CD4-positive, alpha-beta T cell treated with Interleukin-17A for 4 hours (primary cell): ENCODE measurements around the gene DBH.
A peak's percentile ranks its signal among the peaks of the same experiment; 100 is the strongest.
"Not testable (repeated sequence)": the region's sequence is repeated elsewhere in the genome, so short reads cannot be mapped to it uniquely, and the experiment has no call there.

ENCODE experiments used
- DNase-seq: peaks from one replicate; pipeline ENCODE4 v3.0.0-alpha.2; 2020; ENCODE audit warnings: mixed read lengths

DBH gene

DNA sequence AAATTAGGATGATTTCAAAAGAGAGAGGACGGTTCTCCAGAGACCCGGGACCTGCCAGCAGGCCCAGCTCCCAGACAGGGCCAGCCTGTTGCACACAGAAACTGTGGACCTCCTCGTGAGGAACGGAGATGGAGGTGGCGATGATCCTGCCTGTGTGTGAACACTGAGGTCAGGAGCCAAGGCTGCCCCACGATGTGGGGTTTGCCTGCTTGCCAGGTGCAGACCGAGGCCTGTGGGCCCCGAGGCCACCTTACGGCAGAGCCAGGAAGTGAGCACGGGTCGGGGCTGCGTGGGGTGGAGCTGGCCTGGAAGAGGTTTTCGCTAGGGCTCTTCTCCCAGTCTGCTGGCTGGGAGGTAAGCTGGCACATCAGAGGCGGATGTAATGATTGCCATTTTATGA is 31.3 kb upstream of the DBH start:
- DNase-seq: peak; percentile 31

DNA sequence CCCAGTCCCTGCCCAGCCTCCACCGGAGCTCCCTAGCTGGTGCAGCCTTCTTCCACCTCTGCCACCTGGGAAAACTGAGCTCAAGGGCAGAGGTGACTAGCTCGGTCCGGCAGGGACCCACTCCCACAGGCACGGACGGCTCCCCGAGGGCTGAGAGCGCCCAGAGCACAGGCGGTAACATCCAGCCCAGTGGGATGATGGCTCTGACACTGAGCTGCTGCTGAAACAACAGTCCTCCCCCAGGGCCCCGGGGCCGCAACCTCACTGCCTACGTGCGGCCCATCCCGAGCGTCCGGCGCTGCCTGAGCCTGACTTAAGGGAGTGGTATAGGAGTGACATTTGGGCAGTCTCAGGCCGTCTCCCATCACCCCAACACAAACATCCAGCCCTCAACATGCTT is 30.7 kb upstream of the DBH start:
- DNase-seq: no peak

DNA sequence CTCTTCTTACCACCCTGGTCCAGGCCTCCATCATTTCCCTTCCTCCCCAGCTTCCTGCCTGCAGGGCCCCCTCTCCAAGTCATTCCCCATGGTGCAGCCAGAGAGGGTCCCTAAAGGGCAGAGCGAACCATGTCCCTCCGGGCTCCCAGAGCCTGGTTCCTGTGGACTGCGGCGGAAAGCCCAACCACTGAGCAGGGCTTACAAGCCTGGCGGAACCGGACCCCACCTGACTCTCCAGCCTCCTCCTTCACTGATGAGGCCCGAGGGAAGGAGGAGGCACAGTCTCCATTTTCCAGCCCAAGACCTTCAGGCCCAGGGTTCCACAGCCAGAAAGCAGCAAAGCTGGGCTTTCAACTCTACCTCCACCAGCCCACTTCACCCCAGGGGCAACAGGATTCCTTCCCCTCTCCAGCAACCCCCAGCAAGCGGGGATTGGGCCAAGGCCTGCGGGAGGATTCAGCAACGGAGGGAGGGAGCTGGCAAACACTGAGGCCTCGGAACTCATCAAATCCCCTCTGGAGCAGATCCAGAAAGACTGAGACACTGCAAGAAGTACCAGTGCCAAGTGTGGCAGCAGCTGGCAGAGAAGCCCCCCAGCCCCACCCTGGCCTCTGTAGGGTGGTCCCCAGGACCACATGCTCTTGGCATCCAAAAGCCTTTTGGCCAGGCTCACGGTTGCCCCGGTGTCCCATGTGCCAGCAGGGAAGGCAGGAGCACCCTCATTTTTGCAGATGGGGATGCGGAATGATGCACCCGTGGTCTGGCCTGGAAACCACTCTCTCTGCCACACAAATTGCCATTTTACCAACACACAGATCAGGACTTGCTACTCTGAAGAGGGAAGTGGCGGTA is 30.1 kb upstream of the DBH start:
- DNase-seq: no peak

- no peak for DNase-seq
Measured at GRCh38 chr9:133606708-133607025, 29.5 kb upstream of the DBH start.

DNA sequence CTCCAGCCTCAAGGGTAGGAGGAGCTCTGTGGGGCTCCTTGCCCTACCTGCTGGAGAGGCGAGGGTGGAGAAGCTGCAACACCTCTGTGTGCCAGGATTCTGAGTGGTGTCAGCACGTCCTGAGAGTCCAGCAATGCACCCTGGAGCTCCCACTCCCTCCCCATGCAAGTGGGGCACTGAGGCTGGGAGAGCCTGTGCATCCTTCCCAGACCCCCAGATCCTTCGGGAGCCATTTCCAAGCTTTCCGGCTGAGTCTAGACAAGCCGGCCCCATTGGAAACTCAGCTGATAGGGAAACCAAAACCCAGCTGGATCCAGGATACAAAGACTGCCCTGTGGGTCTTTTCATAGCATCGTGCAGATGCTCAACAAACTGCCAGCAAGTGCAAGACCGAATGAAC is 28.8 kb upstream of the DBH start:
- no peak for DNase-seq

GRCh38 chr9:133607976-133608375 is 28.2 kb upstream of the DBH start:
- no peak for DNase-seq

GRCh38 chr9:133608382-133608781 is 27.8 kb upstream of the DBH start:
- DNase-seq: no peak

DNA sequence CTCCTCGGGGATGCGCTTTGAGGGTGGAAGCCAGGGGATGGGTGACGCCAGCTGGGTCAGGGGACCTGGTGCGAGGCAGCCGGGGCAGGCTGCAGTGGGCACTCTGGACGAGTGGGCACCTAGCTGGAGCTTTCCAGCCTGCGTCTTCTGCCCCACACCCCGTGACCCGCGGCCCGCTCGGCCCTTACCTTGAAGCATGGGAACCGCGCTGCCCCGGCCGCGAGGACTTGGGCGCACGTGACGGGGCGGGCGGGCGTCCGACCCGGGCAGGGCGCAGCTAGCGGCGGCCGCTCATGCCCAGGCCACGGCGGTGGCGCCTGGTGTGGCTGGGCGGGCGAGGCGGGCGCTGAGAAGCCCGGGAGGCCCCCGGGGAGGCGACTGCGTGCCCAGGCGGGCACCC is 27.3 kb upstream of the DBH start:
- no peak for DNase-seq

GRCh38 chr9:133609311-133610098 is 26.7 kb upstream of the DBH start, which contains the start of gene FAM163B:
FAM163B (minus strand) TSS chr9:133609389; CDS start chr9:133580223, 29,166 bp downstream.
- DNase-seq: peak; percentile 54

DNA sequence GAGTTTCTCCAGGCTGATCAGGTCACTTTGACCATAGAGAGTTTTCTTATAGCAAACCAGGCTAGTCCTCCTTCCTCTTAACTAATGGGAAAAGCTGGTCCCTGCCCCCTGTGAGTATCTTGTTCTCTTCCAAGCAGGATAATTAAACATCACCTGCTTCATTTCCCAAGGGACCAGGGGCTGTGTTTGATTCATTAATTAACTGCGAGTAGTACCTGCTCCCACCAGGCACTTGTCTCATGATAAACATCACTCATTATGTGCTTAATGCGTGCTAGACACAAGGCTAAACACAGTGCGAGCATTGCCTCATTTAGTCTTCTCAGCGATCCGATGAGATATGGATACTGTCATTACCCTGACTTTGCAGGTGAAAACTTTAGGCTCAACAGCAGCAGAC is 25.3 kb upstream of the DBH start:
- DNase-seq: no peak

- DNase-seq: no peak
Measured at GRCh38 chr9:133612051-133612450, 24.1 kb upstream of the DBH start.

DNA sequence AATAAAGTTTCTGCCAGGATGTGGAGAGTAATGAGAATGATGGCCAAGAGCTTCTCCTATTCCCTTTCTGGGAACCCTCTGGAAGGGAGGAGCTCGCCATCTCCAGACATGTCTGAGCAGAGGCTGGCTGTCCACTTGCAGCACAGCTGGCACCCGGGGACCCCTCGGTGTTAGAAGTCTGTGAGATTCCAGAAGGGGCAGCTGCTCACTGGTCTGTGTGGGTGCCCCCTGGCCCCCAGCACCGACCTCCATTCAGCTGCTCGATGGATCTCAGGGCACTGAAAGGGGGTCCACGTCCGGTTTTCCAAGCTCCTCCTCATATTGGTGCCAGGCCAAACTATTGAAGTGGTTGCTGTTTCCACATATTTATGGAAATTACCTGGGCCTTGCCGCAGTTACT is 23.3 kb upstream of the DBH start:
- no peak for DNase-seq

- no peak for DNase-seq
Measured at GRCh38 chr9:133613432-133613831, 22.7 kb upstream of the DBH start.

GRCh38 chr9:133614056-133614455 is 22.1 kb upstream of the DBH start:
- DNase-seq: no peak

DNA sequence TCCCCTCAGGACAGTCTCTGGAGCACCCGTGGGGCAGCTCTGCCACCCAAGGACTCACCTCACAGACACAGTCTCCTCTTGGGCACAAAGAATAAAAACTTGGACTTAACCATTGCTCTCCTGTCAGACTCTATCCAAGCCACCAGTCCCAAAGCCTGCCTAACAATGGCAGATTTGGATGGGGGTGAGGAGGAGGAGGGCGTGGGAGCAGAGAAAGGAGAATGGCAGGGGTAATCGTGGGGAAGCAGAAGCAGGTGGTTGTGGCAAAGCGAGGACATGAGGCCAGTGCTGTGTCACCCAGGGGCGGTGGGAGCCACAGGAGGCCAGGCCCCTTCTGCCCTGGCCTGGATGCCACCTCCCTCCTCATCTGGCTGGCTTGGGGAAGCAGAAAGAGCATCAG is 21.5 kb upstream of the DBH start:
- no peak for DNase-seq

GRCh38 chr9:133615186-133615585 is 21.0 kb upstream of the DBH start:
- no peak for DNase-seq

- no peak for DNase-seq
Measured at GRCh38 chr9:133615606-133616188, 20.5 kb upstream of the DBH start.

DNA sequence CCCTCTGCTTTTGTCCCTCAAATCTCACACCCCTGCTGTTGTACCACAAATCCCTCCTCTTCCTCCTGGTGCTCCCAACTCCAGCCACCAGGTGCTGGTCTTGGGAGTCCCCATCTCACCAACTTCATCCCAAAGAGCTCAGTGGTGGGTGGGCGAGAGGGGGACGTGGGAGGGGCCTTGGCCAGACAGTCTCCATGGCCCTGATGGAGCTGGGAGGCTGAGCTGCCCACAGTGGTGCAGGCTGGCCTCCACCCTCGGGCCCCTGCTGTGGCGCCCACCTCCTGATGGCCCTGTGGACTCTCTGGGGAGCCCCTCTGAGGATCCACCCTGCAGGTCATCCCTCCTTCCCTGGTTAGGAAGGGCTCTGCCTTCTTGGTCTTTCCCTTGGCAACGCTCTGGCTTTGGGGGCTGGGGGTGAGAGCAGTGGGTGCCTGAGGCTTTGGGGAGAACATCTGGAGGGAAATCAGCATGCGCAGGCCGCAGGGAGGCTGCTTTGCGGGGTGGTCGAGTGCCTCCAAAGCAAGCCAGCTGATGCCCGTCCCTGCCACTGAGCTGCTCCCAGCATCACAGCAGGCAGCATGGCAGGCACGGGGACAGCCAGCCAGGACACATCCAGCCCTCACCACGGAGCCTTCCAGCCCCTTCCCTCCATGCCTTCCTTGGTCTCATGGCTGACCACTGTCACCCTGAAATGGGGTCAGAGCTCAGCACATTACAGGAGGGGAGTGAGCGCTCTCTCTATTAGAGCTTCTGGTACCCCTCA is 19.3 kb upstream of the DBH start:
- DNase-seq: no peak

DNA sequence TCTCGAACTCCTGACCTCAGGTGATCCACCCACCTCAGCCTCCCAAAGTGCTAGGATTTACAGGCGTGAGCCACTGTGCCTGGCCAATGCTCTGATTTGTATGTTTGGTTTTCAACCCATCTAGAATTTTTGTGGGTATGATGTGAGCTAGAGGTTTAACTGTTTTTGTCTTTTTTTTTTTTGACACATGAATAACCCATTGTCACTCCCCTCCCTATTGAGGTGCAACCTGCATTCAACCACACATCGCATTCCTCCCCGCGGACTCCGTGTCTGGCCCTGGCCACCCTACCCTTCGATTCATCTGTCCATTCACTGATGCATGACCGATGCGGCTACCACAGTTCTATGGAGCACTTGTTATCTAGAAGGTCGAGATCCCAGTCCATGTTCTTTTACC is 17.4 kb upstream of the DBH start:
- no peak for DNase-seq

- peak; percentile 78 for DNase-seq
Measured at GRCh38 chr9:133619791-133620190, 16.4 kb upstream of the DBH start.

DNA sequence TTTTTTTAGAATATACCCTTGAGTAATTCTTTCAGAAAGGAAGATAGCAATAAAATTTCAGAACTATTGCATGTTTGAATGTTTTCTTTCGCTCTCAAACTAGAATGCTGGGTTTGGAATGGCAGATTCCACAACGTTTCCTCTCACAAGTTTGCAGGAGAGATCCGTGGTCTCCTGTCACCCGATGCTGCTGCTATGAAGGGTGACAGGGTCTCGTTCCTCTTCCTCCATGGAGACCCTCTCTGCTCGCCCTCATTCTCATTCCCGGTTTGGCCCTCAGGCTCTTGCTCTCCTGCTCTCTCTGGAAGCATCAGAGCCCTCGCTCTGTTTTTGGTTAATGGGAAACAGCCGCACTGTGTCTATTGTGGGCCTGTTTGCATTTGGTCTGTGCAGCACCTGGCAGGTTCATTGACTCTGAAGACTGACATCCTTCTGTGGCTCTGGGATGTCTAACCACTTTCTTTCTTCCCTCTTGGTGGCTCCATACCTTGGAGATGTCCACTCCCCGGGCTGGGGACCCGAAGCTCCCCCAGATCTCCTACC is 14.4 kb upstream of the DBH start:
- DNase-seq: no peak

GRCh38 chr9:133622555-133622954 is 13.6 kb upstream of the DBH start:
- DNase-seq: no peak

DNA sequence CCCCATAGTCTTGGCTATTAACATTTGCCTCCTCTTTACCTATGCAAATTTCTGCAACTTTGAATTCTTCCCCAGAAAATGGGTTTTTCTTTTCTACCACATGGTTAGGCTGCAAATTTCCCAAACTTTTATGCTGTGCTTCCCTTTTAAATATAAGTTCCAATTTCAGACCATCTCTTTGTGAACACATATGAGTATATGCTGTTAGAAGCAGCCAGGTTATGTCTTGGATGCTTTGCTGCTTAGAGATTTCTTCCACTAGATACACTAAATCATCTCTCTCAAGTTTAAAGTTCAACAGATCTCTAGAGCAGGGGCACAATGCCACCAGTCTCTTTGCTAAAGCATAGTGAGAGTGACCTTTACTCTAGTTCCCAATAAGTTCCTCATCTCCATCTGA is 10.2 kb upstream of the DBH start:
- not testable (repeated sequence) for DNase-seq
